HG02571 (cell line): ENCODE measurements around the gene ACOXL.

ENCODE experiments used
- ATAC-seq: cut with Tn5 transposase; IDR thresholded peaks from one replicate; pipeline ENCODE4 v1.9.1; 2021; ENCODE audit warnings: mild to moderate bottlenecking, moderate library complexity; ENCODE audit not compliant: unreplicated experiment

ACOXL gene

GRCh38 chr2:110819711-110820110 is 87.3 kb downstream of the ACOXL start:
- no peak for ATAC-seq

DNA sequence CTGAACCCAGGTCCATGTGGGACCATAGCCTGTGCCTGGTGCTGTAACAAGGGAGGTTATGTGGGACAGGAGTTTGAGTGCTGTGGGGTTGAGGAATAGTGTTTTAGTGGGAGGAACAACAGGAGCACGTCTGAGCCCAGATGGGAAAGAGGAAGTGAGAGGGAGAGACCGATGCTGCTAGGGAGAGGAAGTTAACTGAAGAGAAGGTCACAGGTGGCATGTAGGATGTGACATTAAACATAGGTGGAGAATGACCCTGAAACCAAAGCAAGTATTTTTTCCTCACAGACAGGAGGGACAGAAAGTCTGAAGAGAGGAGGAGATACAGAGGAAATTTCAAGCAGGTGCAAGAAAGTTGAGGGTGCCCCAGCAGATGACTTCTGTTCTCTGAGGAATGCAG is 87.8 kb downstream of the ACOXL start:
- no peak for ATAC-seq

DNA sequence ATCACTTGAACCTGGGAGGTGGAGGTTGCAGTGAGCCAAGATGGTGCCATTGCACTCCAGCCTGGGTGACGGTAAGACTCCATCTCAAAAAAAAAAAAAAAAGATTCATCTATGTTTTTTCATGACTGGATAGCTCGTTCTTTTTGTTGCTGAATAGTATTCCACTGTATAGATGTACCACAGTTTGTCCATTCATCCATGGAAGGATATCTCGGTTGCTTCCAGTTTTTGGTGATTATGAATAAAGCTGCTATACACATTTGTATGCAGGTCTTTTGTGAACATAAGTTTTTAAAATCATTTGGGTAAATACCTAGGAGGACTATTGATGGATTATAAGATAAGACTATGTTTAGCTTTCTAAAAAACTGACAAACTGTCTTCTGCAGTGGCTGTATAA is 90.8 kb downstream of the ACOXL start:
- ATAC-seq: no peak

- no peak for ATAC-seq
Measured at GRCh38 chr2:110827511-110827910, 95.1 kb downstream of the ACOXL start.

DNA sequence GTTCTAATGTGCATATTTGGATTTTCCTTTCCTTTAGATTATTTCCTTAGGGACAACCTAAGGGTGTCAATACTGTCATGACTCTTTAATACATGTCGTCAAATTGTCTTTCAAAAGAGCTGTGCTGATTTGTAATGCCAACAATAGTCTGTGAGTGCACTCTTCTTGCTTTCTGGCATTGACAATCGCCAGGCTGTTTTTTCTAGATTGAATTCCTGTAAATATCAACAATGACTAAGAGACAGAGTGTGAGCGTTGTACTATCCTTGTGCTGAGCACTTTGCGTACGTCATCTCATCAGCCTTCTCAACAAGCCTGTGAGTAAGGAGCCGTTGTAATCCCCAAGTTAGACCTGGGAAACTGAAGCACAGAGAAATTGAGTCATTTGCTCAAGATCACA is 96.0 kb downstream of the ACOXL start:
- no peak for ATAC-seq

DNA sequence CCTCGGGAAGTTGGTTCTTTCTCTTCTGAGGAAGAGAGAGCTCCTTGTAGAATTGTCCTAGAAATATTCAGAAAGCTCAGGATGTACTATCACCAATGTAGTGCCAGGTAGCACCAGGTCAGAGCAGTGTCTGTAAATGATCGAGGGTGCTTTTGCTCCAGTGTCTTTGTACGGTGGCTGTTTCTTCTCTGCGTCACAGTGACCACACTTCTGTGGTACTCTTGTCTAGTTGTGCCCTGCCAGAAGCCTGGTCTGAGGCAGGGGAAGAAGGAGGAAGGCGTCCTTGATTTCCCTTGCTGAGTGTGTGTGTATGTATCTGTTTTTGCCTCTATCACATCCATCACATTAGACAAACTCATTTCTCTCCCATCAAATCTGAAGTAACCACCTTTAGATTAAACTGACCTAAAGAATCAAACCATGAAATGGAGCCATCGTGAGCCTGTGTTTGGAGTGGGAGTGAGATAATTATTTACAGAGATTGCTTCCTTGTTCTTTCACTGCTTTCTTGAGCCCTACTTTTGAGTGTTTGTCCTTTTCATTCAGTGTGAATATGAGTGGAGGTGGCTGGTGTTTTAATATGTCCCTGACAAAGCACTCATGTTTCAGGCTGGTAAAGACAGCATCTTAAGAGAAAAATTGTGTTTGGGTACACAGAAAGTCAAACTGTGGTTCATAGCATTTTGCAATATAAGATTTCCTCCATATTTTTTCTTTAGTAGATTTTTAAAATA is 97.2 kb downstream of the ACOXL start:
- no peak for ATAC-seq

GRCh38 chr2:110832740-110833139 is 100.4 kb downstream of the ACOXL start:
- no peak for ATAC-seq

DNA sequence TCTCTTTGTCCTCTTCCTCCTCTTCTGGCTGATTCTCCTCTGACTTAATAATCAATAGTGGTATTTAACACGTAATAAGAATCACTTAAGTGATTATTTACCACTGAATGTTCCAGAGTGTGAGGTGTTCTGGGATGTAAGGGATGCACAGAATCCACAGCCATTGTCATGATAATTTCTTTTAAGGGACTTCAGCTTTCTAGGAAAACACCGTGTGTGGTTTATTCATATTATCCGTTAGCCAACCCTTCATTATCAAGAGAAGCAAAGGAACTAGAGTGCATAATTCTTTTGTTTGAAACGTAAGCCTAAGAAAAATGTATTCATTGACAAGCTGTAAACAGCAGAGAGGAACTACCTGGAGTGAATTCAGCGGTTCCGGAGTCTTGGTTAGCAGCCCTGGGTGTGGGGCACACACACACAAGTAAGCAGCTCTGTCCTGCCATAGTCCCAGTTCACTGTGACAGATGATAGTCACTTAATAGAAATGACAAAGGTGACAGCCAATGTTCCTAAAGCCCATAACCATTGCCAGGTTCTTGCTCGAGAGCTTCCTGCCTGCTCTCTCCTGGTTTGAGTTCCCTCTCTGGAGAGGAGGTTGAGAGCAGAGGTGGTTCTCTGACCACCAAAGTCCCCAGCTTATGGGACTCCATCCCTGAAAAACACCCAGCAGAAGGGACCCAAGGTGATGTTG is 101.9 kb downstream of the ACOXL start:
- no peak for ATAC-seq

DNA sequence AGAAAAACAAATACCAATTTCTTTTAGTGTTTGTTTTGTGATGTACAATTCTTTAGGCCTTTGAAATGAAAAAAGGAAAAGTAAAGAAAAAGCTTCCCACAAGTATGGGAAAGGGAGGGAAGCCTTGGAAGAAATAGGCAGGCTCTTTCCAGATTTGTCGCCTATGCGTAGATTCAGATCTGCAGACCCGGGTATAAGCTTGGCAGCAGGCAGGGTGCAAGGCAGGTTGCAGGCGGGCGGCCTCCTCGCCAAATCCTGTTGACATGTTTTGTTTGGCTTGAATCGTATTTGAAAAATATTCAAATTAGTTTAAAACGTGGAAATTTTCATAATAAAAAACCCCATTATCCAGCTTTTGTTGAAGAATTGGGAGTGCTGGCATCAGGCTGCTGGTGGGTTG is 104.3 kb downstream of the ACOXL start:
- no peak for ATAC-seq

- no peak for ATAC-seq
Measured at GRCh38 chr2:110837446-110838409, 105.4 kb downstream of the ACOXL start.

DNA sequence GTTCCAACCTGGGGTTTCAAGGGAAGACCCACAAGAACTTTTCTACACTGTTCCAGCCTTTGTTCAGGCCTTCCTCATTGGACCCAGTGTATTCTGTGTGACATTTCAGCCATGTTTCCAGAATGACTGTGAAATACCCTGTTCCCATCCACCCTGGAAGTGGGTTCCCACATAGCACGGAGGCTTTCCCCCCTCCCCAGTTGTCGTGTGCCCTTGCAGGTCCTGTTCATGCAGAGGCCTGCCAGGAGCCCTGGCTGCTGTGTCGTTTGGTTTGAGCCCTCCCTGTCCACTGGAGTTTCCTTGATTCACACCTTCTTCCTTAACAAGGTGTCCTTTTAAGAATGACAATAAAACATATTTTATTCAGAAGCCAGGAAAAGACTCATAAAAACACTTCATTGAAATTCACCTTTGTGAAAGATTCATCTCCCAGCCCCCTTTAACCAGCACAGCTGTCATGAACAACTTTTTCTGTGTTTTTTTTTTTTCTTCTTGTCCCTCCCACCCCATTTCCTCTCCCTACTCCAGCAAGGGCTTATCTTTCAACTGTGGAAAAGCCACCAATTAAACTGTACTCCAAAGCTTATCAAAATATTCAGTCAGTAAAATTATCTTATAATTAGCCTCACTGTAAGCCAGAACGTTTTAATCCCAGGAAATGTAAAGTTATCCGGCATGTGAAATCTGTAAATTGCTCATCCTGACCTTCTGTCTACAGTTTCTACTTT is 106.4 kb downstream of the ACOXL start:
- ATAC-seq: no peak

DNA sequence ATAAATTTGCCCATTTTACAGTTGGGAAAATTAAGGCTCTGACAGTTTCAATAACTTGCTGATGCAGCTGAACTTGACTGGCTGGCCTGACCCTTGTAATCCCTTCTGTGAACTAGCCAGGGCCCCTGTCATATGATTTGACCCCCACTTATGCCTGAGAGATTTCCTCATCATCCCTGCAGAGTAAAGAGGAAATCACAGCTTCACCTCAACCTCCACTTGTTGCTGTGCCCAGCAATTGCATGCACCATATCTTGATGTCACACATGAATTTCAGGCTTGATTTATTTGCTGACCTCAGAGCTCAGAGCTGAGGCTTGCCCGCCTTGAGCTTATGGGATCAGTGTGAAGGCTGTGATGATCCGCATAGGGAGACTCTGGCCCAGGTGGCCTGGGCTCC is 108.1 kb downstream of the ACOXL start:
- ATAC-seq: no peak

- no peak for ATAC-seq
Measured at GRCh38 chr2:110842048-110842447, 109.7 kb downstream of the ACOXL start.

DNA sequence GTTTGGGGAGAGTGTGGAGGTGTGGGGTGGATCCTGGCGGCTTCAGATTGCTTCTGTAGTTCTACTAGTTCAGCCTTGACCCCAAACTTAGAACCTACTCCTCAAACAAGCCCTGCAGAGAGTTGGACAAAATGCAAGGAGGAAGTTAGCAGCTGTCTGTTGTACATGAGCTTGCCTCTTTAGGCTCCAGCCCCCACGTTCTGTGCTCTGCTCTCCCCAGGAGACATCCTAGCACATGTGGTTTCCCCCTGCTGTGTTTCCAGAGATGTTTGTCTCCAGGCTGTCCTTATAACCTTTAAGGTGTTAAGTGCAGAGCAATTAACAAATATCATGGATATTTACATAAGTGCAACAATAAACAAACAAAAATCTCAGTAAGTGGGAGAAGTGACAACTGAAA is 111.1 kb downstream of the ACOXL start:
- no peak for ATAC-seq

DNA sequence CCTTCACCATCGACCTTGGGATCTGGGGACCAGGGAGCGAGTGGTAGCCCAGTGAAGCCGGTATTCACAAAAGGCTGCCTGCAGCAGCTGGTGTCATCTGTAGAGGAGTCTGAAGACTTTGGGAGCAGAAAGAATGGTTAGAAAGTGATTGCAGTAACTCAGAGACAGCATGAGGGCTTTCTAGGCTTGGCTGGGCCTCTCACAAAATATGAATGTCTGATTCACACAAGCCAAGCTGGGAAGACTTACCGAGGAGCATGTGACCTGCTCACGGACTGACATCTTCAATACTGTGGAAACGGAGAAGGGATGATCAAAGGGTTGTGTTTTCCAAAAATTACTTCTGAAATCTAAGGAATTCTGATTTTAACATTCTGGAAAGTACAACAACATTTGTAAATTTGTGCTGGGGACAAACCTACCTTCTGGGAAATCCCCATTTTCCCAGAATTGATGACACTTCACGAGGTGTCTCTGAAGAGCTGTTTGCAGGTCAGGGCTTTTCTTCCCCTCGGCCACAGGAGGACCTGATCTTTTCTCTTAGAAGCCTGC is 111.7 kb downstream of the ACOXL start:
- no peak for ATAC-seq

DNA sequence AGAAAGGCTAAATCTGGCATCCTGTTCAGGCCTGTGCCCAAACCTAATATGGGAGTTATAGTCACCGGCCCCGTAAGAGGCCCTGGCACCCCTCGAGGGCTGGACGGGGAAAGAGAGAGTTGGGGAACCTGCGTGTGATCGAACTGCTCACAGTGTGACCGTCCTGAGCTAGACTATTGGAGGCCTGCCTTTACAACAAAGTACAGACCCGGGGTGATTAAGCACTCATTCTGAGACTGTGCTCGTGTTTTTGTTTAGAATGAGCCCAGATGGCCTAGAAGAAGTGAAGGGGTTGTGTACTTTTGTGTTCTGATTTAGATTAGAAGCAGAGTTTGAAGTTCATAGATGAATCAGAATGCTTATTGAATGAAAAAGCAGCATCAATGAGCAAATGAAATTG is 115.3 kb downstream of the ACOXL start:
- ATAC-seq: no peak

- no peak for ATAC-seq
Measured at GRCh38 chr2:110848071-110848470, 115.7 kb downstream of the ACOXL start.

GRCh38 chr2:110848519-110849030 is 116.2 kb downstream of the ACOXL start:
- no peak for ATAC-seq

DNA sequence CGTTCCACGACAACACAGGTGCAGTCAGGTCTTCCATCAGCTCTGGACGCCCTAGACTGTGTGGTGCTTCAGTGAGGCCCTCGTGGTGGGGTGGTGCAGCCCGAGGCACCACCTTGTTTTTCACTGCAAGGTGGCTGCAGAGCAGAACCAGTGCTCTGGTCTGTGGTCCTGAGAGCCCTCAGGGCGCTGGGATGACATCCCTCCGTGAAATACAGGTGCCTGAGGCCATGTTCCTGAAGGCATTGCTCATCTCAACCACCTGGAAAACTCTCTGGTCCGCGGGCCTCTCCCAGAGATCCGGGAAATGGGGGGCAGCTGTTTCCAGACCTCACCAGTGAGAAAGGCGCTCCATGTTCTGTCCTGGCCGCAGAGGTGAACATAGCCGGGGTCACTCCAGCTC is 119.2 kb downstream of the ACOXL start:
- ATAC-seq: no peak

DNA sequence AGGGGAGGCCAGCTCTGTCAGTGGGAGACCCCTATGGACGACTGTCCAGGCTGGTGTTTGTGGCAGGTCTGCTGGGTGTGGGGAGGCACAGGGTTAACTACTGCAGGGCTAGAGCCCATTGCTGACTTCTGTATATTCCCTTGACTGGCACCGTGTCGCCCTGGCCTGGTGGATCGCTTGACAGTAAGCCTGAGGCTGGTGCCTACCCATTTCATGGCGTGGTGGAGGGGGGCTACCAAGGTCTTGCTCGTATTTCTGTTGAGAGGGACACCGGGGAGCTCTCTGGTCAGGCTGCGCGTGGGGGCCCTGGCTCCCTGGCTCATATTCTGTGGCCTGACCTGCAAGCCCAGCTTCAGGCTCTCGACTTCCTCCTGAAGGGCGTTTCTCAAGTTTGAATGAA is 119.7 kb downstream of the ACOXL start:
- ATAC-seq: no peak
